Measurements from ENCODE around the gene RGL2. TPM values are rescaled to one million over a fixed set of nuclear protein-coding genes. Genes with fewer than 3 reads are reported as not detected.

The RGL2 gene
- total RNA-seq, 4 donors from 2014 or later = 66.8 to 78.5 (median 71.3) TPM

- 88 to 96% methylated on average over 3 of the region's 3 CpGs for WGBS, 2 donors
- no peak for DNase-seq
- no peak overlapping the region for H3K4me3 ChIP-seq (replicated peaks in 1 of 3)
- no peak overlapping the region for H3K27ac ChIP-seq
- TF ChIP-seq POLR2A (IDR thresholded peaks at IDR 0.05) (no peak), CTCF (IDR thresholded peaks at IDR 0.05) (no peak)
- peaks cover 19 to 26% of the 10 kb centered on the region in 2 donors for H3K36me3 ChIP-seq
- no peaks in the 10 kb centered on the region for H3K27me3 ChIP-seq
- H3K9me3 ChIP-seq = no peaks in the 10 kb centered on the region
- intact Hi-C loops (cut with DNase I) = no loop called here
- H3K4me1 ChIP-seq = peaks cover 28 to 56% of the 10 kb centered on the region in 2 donors
Measured at GRCh38 chr6:33319939-33320314, 21.2 kb upstream of the RGL2 start.

- peak overlapping the region; percentile 83 to 87 (median 85) for H3K27ac ChIP-seq
- peak overlapping the region in 1 of 3 donors; percentile 38 for H3K4me3 ChIP-seq (replicated peaks in 1 of 3)
- H3K36me3 ChIP-seq = peaks cover 19 to 26% of the 10 kb centered on the region in 2 donors
- WGBS, 2 donors = 70 to 72% methylated on average over 8 of the region's 8 CpGs
- intact Hi-C loops (cut with DNase I) = no loop called here
- no peak for DNase-seq
- no peak for TF ChIP-seq CTCF (IDR thresholded peaks at IDR 0.05)
- no peak for TF ChIP-seq POLR2A (IDR thresholded peaks at IDR 0.05)
- no peaks in the 10 kb centered on the region for H3K9me3 ChIP-seq
- peaks cover 26 to 55% of the 10 kb centered on the region in 2 donors for H3K4me1 ChIP-seq
- H3K27me3 ChIP-seq = no peaks in the 10 kb centered on the region
Measured at GRCh38 chr6:33318426-33319073, 19.8 kb upstream of the RGL2 start.

- H3K36me3 ChIP-seq = peaks cover 19 to 26% of the 10 kb centered on the region in 2 donors
- peak within 1 kb of the TSS in 2 of 3 donors; percentile 37 to 38 for H3K4me3 ChIP-seq (replicated peaks in 1 of 3)
- peak; percentile 100 for DNase-seq
- H3K27ac ChIP-seq = peak within 1 kb of the TSS; percentile 83 to 87 (median 85)
- 2 to 6% methylated on average over 20 to 35 of the region's 44 CpGs for WGBS, 2 donors
- H3K27me3 ChIP-seq = no peaks in the 10 kb centered on the region
- intact Hi-C loops (cut with DNase I) = no loop called here
- no peak for TF ChIP-seq POLR2A (IDR thresholded peaks at IDR 0.05)
- TF ChIP-seq CTCF (IDR thresholded peaks at IDR 0.05) = peak in 1 of 6 experiments; percentile 43
- H3K4me1 ChIP-seq = peaks cover 25 to 55% of the 10 kb centered on the region in 2 donors
- H3K9me3 ChIP-seq = no peaks in the 10 kb centered on the region
Measured at GRCh38 chr6:33317669-33318425, 19.1 kb upstream of the RGL2 start, which contains the start of gene ZBTB22. Gene ZBTB22, minus strand, starts transcription at chr6:33317744. Its CDS starts 828 bp downstream, at chr6:33316916.

GRCh38 chr6:33317419-33317668, 18.6 kb upstream of the RGL2 start:
- Histone ChIP-seq H3K27me3 (no peaks in the 10 kb centered on the region), H3K27ac (peak overlapping the region; percentile 83 to 87 (median 85)), H3K36me3 (peaks cover 19 to 26% of the 10 kb centered on the region in 2 donors), H3K4me3 (replicated peaks in 1 of 3) (peak overlapping the region in 1 of 3 donors; percentile 38), H3K9me3 (no peaks in the 10 kb centered on the region), H3K4me1 (peaks cover 27 to 57% of the 10 kb centered on the region in 2 donors)
- WGBS, 2 donors = 0 to 1% methylated on average over 9 to 12 of the region's 27 CpGs
- no peak for DNase-seq
- intact Hi-C loops (cut with DNase I) = no loop called here
- TF ChIP-seq POLR2A (IDR thresholded peaks at IDR 0.05) = no peak
- no peak for TF ChIP-seq CTCF (IDR thresholded peaks at IDR 0.05)

Measured in thyroid gland (tissue), 4 donors.